RWPE2 (cell line): ENCODE data around the gene ZNF426.
A peak's percentile ranks its signal among the peaks of the same experiment; 100 is the strongest.
"Not testable (repeated sequence)": the region's sequence is repeated elsewhere in the genome, so short reads cannot be mapped to it uniquely, and the experiment has no call there.

ENCODE experiments used
- ATAC-seq: fragments of 200-7000 bp; cut with Tn5 transposase; 3 replicates; pipeline ENCODE4 v1.9.1; 2021; ENCODE audit warnings: low read depth
- DNase-seq: peaks from one replicate; pipeline ENCODE4 v3.0.0-alpha.2; 2020; ENCODE audit warnings: low spot score
- H3K27ac ChIP-seq: fragments of 450-650 bp; 2 replicates; pipeline ENCODE4 v1.5.1; 2017; ENCODE audit warnings: mild to moderate bottlenecking; ENCODE audit not compliant: poor library complexity, severe bottlenecking
- H3K27me3 ChIP-seq: fragments of 250-450 bp; sonication (Bioruptor Pico); 2 replicates; pipeline ENCODE4 v1.5.1; 2021; ENCODE audit warnings: mild to moderate bottlenecking, moderate library complexity; ENCODE audit not compliant: insufficient read depth, poor library complexity, severe bottlenecking
- H3K36me3 ChIP-seq: fragments of 250-450 bp; sonication (Bioruptor Pico); 2 replicates; pipeline ENCODE4 v1.5.1; 2020; ENCODE audit warnings: low read depth, mild to moderate bottlenecking, moderate library complexity
- H3K4me1 ChIP-seq: fragments of 250-450 bp; sonication (Bioruptor Pico); 2 replicates; pipeline ENCODE4 v1.5.1; 2021; ENCODE audit warnings: mild to moderate bottlenecking, moderate library complexity; ENCODE audit not compliant: insufficient read depth, poor library complexity, severe bottlenecking
- H3K4me3 ChIP-seq: fragments of 250-450 bp; sonication (Bioruptor Pico); 2 replicates; pipeline ENCODE4 v1.5.1; 2021; ENCODE audit warnings: mild to moderate bottlenecking, moderate library complexity; ENCODE audit not compliant: severe bottlenecking
- H3K9me3 ChIP-seq: fragments of 250-450 bp; sonication (Bioruptor Pico); 2 replicates; pipeline ENCODE4 v1.5.1; 2021; ENCODE audit warnings: mild to moderate bottlenecking, moderate library complexity; ENCODE audit not compliant: severe bottlenecking
- TF ChIP-seq, protein P1 (sequence below): fragments of 450-650 bp; IDR thresholded peaks from one replicate; pipeline ENCODE4 v1.5.1; 2017; ENCODE audit warnings: mild to moderate bottlenecking, moderate library complexity; ENCODE audit not compliant: poor library complexity, severe bottlenecking

ZNF426 gene

DNA sequence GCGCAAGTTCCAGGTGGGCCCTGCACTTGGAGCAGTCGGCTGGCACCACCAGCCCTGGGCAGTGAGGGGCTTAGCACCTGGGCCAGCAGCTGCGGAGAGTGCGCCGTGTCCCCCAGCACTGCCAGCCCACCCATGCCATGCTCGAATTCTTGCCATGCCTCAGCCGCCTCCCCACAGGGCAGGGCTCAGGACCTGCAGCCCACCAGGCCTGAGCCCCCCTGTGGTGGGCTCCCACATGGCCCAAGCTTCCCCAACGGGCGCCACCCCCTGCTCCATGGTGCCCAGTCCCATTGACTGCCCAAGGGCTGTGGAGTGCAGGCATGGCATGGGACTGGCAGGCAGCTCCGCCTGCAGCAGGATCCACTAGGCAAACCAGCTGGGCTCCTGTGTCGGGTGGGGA is 9.4 kb upstream of the ZNF426 start:
- TF ChIP-seq, protein P1, sequence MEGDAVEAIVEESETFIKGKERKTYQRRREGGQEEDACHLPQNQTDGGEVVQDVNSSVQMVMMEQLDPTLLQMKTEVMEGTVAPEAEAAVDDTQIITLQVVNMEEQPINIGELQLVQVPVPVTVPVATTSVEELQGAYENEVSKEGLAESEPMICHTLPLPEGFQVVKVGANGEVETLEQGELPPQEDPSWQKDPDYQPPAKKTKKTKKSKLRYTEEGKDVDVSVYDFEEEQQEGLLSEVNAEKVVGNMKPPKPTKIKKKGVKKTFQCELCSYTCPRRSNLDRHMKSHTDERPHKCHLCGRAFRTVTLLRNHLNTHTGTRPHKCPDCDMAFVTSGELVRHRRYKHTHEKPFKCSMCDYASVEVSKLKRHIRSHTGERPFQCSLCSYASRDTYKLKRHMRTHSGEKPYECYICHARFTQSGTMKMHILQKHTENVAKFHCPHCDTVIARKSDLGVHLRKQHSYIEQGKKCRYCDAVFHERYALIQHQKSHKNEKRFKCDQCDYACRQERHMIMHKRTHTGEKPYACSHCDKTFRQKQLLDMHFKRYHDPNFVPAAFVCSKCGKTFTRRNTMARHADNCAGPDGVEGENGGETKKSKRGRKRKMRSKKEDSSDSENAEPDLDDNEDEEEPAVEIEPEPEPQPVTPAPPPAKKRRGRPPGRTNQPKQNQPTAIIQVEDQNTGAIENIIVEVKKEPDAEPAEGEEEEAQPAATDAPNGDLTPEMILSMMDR, result no peak
- Histone ChIP-seq H3K36me3 (no peaks in the 10 kb centered on the region), H3K27me3 (no peaks in the 10 kb centered on the region), H3K9me3 (peaks cover 6% of the 10 kb centered on the region), H3K27ac (no peak overlapping the region), H3K4me3 (no peak overlapping the region), H3K4me1 (no peaks in the 10 kb centered on the region)
- ATAC-seq, result no peak
- DNase-seq, result no peak

DNA sequence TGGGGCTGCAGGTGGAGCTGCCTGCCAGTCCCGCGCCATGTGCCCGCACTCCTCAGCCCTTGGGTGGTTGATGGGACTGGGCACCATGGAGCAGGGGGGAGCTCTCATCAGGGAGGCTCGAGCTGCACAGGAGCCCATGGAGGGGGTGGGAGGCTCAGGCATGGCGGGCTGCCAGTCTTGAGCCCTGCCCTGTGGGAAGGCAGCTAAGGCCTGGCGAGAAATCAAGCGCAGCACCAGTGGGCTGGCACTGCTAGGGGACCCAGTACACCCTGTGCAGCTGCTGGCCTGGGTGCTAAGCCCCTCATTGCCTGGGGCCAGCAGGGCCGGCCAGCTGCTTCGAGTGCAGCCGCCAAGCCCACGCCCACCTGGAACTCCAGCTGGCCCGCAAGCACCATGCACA is 2.8 kb upstream of the ZNF426 start:
- not testable (repeated sequence) for H3K4me1 ChIP-seq, DNase-seq, ATAC-seq, H3K4me3 ChIP-seq, H3K27me3 ChIP-seq, H3K27ac ChIP-seq, H3K36me3 ChIP-seq
- H3K9me3 ChIP-seq, result peaks cover 11% of the 10 kb centered on the region

DNA sequence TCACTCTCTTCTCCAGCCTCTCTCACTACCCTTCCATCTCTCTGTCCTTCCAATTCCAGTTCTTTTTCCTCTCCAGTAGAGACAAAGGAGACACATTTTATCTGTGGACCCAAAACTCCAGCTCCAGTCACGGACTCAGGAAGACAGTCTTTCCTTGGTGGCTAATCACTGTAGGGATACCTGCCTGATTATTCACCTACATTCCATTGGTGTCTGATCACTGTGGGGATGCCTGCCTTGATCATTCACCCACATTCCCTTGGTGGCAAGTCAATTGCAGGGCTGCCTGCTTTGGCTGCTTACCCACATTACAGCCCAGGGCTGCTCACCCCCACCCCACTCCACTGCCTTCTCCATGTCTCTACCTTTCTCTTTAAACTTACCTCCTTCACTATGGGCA is 1.5 kb upstream of the ZNF426 start:
- H3K4me3 ChIP-seq, DNase-seq, H3K4me1 ChIP-seq, H3K27me3 ChIP-seq: not testable (repeated sequence)
- peaks cover 19% of the 10 kb centered on the region for H3K36me3 ChIP-seq
- ATAC-seq, result peak; percentile 59
- peak overlapping the region; percentile 58 for H3K27ac ChIP-seq
- H3K9me3 ChIP-seq, result peaks cover 11% of the 10 kb centered on the region

DNA sequence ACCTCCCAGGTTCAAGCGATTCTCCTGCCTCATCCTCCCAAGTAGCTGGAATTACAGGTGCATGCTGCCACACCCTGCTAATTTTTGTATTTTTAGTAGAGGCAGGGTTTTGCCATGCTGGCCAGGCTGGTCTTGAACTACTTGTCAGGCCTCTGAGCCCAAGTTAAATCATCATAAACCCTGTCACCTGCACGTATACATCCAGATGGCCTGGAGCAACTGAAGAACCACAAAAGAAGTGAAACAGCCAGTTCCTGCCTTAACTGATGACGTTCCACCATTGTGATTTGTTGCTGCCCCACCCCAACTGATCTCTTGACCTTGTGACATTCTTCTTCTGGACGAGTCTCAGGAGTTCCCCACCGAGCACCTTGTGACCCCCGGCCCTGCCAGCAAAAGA is 756 bp upstream of the ZNF426 start:
- DNase-seq, ATAC-seq, H3K4me3 ChIP-seq, H3K4me1 ChIP-seq, H3K27me3 ChIP-seq: not testable (repeated sequence)
- peaks cover 11% of the 10 kb centered on the region for H3K9me3 ChIP-seq
- H3K27ac ChIP-seq, result peak overlapping the region; percentile 58
- H3K36me3 ChIP-seq, result peaks cover 26% of the 10 kb centered on the region

DNA sequence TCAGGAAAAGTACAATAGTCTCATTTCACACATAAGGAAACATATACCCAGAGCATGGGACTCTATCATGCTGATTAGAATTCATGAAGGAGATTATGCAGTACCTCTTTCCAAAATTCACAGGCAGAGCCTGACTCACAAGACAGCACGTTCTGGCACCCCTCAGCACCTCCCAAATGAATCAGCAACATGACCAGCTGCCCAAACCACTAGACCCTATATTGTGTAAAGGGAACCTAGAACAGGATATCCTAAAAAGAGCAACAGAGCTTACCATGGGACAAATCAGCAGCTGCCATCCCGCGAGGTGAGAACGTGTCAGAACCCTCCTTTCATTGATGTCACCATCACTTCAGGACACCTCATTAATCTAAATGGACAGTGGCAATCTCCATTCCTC is 2.5 kb downstream of the ZNF426 start:
- Histone ChIP-seq H3K36me3 (peaks cover 59% of the 10 kb centered on the region), H3K9me3 (peaks cover 18% of the 10 kb centered on the region), H3K27me3 (no peaks in the 10 kb centered on the region), H3K27ac (no peak overlapping the region), H3K4me3 (no peak overlapping the region), H3K4me1 (no peaks in the 10 kb centered on the region)
- ATAC-seq (no peak), DNase-seq (no peak)
- TF ChIP-seq, protein P1, result no peak

DNA sequence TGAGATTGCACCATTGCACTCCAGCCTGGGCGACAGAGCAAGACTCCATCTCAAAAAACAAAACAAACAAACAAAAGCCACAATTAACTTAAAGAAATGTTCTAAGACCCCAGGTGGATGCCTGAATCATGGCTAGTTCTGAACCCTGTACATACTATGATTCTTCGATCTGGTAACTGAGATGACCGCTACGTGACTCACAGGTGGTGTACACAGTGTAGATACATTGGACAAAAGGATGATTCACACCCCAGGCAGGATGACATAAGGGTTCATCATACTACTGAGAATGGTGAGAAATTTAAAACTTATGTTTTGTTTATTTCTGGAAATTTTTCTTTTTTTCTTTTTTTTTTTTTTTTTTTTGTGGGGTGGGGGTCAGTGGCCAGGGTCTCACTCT is 6.5 kb downstream of the ZNF426 start:
- TF ChIP-seq, protein P1, result no peak
- H3K9me3 ChIP-seq, result peaks cover 40% of the 10 kb centered on the region

More for the DNA sequence above, 6.5 kb downstream of the ZNF426 start:
- Histone ChIP-seq H3K27ac (no peak overlapping the region), H3K4me3 (no peak overlapping the region), H3K27me3 (no peaks in the 10 kb centered on the region), H3K36me3 (peaks cover 99% of the 10 kb centered on the region), H3K4me1 (no peaks in the 10 kb centered on the region)
- ATAC-seq (peak; percentile 86; the same call in 2 of the 3 replicates), DNase-seq (no peak)
